ENCODE data around the gene CSNK2B.

- TF ChIP-seq POLR2A (IDR thresholded peaks at IDR 0.05) (no peak), CTCF (IDR thresholded peaks at IDR 0.05) (no peak)
Observed at GRCh38 chr6:31693535-31693934, 27.7 kb downstream of the CSNK2B start.

All from body of pancreas (tissue), 4 donors.